Muscle of arm (tissue), 12 donors: Measurements from ENCODE around the gene POGZ. TPM values are rescaled to one million over a fixed set of nuclear protein-coding genes. Genes with fewer than 3 reads are reported as not detected.
A peak's percentile ranks its signal among the peaks of the same experiment; 100 is the strongest.
"Not testable (repeated sequence)": the region's sequence is repeated elsewhere in the genome, so short reads cannot be mapped to it uniquely, and the experiment has no call there.

Experiments used
- DNase-seq: peaks from one replicate; pipeline ENCODE4 v3.0.0-alpha.2; 2013
- polyA plus RNA-seq, 12 donors: library from polyadenylated mRNA; unstranded; fragments of 120-200 nt; gene quantifications; one replicate each; pipeline ENCODE4 v1.2.1, GENCODE V29; 2013; ENCODE audit not compliant: insufficient read length in 12 of 12

POGZ gene
- polyA plus RNA-seq, 12 donors = 49.0 to 118 (median 64.5) TPM; not detected in 1

GRCh38 chr1:151428068-151428467, 31.2 kb downstream of the POGZ start:
- DNase-seq = no peak

GRCh38 chr1:151425103-151425502, 34.2 kb downstream of the POGZ start:
- no peak for DNase-seq

- no peak for DNase-seq
Observed at GRCh38 chr1:151419819-151420218, 39.5 kb downstream of the POGZ start.

GRCh38 chr1:151418081-151418480, 41.2 kb downstream of the POGZ start:
- no peak for DNase-seq

GRCh38 chr1:151416231-151416630, 43.1 kb downstream of the POGZ start:
- no peak for DNase-seq

- no peak for DNase-seq
Observed at GRCh38 chr1:151411884-151412283, 47.4 kb downstream of the POGZ start.

GRCh38 chr1:151408891-151409290, 50.4 kb downstream of the POGZ start:
- no peak for DNase-seq

GRCh38 chr1:151407304-151407703, 52.0 kb downstream of the POGZ start:
- no peak for DNase-seq

- DNase-seq = no peak
Observed at GRCh38 chr1:151406176-151406575, 53.1 kb downstream of the POGZ start.

- DNase-seq = no peak
Observed at GRCh38 chr1:151405187-151405951, 53.9 kb downstream of the POGZ start.

GRCh38 chr1:151403612-151404011, 55.7 kb downstream of the POGZ start:
- DNase-seq = no peak

- no peak for DNase-seq
Observed at GRCh38 chr1:151402764-151403163, 56.5 kb downstream of the POGZ start.

- DNase-seq = no peak
Observed at GRCh38 chr1:151401860-151402259, 57.4 kb downstream of the POGZ start.

- no peak for DNase-seq
Observed at GRCh38 chr1:151401125-151401788, 58.0 kb downstream of the POGZ start.

- peak; percentile 96 for DNase-seq
Observed at GRCh38 chr1:151399324-151400171, 59.7 kb downstream of the POGZ start, which contains the start of gene PSMB4. Gene PSMB4, plus strand, starts transcription at chr1:151399573. Its CDS starts 15 bp downstream, at chr1:151399588.

GRCh38 chr1:151396265-151396664, 63.0 kb downstream of the POGZ start:
- not testable (repeated sequence) for DNase-seq

GRCh38 chr1:151393583-151393982, 65.7 kb downstream of the POGZ start:
- no peak for DNase-seq

- DNase-seq = no peak
Observed at GRCh38 chr1:151391079-151391563, 68.2 kb downstream of the POGZ start.

GRCh38 chr1:151390221-151391078, 68.8 kb downstream of the POGZ start:
- DNase-seq = not testable (repeated sequence)

- DNase-seq = no peak
Observed at GRCh38 chr1:151386002-151386401, 73.3 kb downstream of the POGZ start.

- DNase-seq = no peak
Observed at GRCh38 chr1:151384584-151384983, 74.7 kb downstream of the POGZ start.
